Omental fat pad (tissue), 4 donors: ENCODE results near the gene RERE. TPM values are rescaled to one million over a fixed set of nuclear protein-coding genes. Genes with fewer than 3 reads are reported as not detected.

ENCODE experiments used
- ATAC-seq: fragments of 150-250 bp; one replicate; pipeline ENCODE4 v1.9.1; 2016; ENCODE audit warnings: mild to moderate bottlenecking, moderate library complexity; ENCODE audit not compliant: low FRiP score
- DNase-seq: peaks from one replicate; pipeline ENCODE4 v3.0.0-alpha.2; 2019; ENCODE audit warnings: low spot score
- CTCF ChIP-seq, 3 donors: fragments of 450-650 bp; IDR thresholded peaks; one replicate each; pipeline ENCODE4 v1.5.1; 2016 to 2017; ENCODE audit warnings: antibody characterized with exemption in 3 of 3, mild to moderate bottlenecking in 3 of 3, moderate library complexity in 2 of 3
- total RNA-seq, 4 donors: library from RNA; depleted of rRNA; stranded (reverse); fragments of >200 nt; gene quantifications; one replicate each; pipeline ENCODE4 v1.1.0, GENCODE V29; 2016

RERE gene
- total RNA-seq, 4 donors from 2014 or later = 46.3 to 117 (median 55.4) TPM

DNA sequence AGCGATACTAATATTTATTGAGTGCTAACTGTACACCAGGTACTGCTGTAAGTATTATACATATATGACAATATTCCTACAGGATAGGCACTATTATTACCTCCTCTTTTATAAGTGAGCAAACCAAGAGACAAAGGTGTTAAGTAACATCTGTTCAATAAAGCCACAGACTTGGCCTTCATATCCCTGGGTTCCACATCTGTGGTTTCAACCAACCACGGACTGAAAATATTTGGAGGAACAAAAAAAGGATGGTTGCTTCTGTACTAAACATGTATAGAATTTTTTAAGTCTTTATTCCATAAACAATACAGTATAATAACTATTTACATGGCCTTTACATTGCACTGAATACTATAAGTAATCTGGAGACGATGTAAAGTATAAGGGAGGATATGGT lies 95.1 kb downstream of the RERE start:
- no peak for TF ChIP-seq CTCF (IDR thresholded peaks at IDR 0.05)
- ATAC-seq (no peak), DNase-seq (no peak)

DNA sequence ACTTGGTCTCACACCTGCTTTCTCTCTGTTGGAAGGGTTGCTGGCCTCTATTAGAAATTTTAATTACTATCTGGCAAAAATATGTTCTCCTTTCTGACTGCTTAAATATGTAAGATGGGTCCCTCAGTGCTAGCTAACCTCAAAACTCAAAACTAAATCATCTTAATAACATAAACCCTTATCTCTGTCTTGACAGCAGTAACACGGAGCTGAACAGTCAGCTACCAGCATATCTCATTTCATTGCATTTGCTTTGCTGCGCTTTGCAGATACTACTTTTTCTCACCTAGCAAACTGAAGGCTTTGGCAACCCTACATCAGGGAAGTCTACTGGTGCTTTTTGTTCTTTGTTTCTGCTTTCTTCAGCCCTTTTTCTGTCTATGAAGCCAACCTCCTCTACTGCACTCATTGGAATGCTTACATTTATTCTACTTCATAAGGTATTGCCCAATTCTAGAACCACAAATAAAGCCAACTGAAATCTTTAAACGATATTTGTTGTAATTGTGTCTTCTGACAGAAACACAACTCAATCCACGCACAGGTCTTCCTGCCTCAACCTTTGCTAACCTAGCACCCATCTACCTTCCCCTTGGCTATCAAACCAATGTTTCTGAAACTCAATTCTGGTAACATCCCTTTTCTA lies 95.6 kb downstream of the RERE start:
- no peak for TF ChIP-seq CTCF (IDR thresholded peaks at IDR 0.05)
- DNase-seq (no peak), ATAC-seq (no peak)

DNA sequence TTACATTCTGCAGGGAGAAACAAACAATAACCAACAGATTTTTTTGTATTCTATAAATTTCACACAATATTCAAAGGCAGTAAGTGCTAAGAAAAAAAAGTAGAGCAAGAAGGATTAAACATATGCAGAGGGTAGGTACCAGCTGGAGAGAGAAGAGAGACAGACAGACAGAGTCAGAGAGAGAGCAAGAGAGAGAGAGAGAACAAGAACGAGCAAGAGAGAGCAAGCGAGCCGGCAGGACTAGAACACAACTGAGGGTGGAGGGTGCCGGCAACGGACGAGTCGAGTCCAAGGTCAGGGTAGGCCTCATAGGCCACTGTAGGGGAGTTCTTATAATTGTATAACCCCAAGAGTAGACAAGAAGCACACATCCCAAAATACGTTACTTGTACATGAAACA lies 97.1 kb downstream of the RERE start:
- ATAC-seq (no peak), DNase-seq (no peak)
- no peak for TF ChIP-seq CTCF (IDR thresholded peaks at IDR 0.05)

GRCh38 chr1:8718850-8719361 lies 98.5 kb downstream of the RERE start:
- ATAC-seq (peak; percentile 28), DNase-seq (no peak)
- TF ChIP-seq CTCF (IDR thresholded peaks at IDR 0.05) = no peak

DNA sequence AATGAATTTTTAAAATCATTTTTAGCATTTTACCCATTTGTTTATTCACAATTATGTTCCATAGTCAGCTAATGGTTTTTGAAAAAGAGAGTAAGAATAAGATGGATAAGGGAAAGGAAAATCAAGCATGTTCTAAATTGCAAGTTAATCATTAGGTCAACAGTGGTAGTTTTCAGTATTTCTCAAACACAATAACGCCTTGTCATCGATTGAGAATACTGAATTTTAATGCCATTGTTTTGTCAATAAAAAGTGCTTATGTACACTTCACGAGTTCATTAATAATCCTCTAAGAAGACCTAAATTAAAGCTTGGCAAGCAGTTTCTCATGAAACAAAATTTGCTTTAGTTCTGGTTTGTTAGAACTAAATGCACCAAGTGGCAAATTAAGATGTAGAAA lies 100.3 kb downstream of the RERE start:
- no peak for DNase-seq
- no peak for TF ChIP-seq CTCF (IDR thresholded peaks at IDR 0.05)
- ATAC-seq = no peak

GRCh38 chr1:8716238-8716637 lies 101.2 kb downstream of the RERE start:
- no peak for TF ChIP-seq CTCF (IDR thresholded peaks at IDR 0.05)
- DNase-seq (no peak), ATAC-seq (no peak)

DNA sequence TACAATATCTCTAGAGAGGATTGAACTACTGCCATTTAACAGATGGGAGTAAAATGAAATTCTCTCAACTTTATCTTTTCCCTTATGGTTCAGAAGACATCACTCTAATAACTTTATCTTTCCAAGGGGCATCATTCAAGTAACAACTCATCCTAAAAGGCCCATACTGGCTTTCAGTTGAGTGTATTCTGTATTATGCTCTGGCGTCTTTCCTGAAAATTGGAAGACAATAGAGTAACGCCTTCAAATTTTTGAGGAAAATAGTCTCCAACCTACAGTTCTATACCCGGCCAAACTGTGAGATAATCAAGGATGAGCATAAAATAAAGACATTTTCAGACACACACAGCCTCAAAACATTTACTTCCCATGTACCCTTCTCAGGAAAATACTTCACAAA lies 103.3 kb downstream of the RERE start:
- ATAC-seq (no peak), DNase-seq (no peak)
- no peak for TF ChIP-seq CTCF (IDR thresholded peaks at IDR 0.05)
